AG04449 (cell line): ENCODE results near the gene ZNF362.

Experiments
- CTCF ChIA-PET: fragments of 350-600 bp; formaldehyde crosslinking; extraction: SDS; loops from one replicate; lab custom pipeline; 2021; ENCODE audit warnings: antibody characterized with exemption; lab: Yijun Ruan, JAX
- POLR2A ChIA-PET: fragments of 400-600, 350-600 bp; formaldehyde crosslinking; extraction: SDS; loops from one replicate; lab custom pipeline; 2020; ENCODE audit warnings: antibody characterized with exemption, inconsistent platforms; lab: Yijun Ruan, JAX
- DNase-seq: peaks from one replicate; pipeline ENCODE4 v3.0.0-alpha.2; 2010; ENCODE audit warnings: low read depth, low spot score
- H3K4me3 ChIP-seq: 2 replicates; pipeline ENCODE4 v1.5.1; 2011; ENCODE audit warnings: low read depth, mild to moderate bottlenecking, control low read depth, low read length
- TF ChIP-seq, protein P1 (sequence below): IDR thresholded peaks from one replicate; pipeline ENCODE4 v1.5.1; 2011; ENCODE audit warnings: mild to moderate bottlenecking, moderate library complexity, low read length, control low read depth, inconsistent platforms; ENCODE audit not compliant: insufficient read depth; ENCODE audit errors: missing control alignments

The ZNF362 gene

DNA sequence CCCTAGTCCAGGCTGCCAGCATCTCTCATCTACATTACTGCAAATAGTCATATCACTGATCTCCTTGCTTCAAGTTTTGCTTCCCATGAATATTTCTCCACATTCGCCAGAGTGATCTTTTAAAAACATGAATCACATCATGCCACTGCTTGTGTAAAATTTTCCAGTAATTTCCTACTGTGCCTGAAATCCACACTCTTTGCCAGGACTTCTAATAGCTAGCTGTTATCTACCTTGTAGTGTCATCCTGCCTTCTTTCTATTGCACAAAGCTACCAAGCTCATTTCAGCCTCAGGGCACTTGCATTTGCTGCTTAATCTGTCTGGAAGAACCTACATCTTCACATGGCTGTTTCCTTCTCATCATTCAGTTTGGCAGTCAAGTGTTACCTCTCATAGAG, 33.9 kb upstream of the ZNF362 start:
- ChIA-PET POLR2A (no interaction called here), CTCF (interaction anchor here (0.8 to 1.4 kb wide), 4 partner anchors 8 to 248 kb away, joined by 3 to 4 read pairs (median 3); no protein-coding TSS in a partner anchor)
- no peak for DNase-seq
- TF ChIP-seq, protein P1, sequence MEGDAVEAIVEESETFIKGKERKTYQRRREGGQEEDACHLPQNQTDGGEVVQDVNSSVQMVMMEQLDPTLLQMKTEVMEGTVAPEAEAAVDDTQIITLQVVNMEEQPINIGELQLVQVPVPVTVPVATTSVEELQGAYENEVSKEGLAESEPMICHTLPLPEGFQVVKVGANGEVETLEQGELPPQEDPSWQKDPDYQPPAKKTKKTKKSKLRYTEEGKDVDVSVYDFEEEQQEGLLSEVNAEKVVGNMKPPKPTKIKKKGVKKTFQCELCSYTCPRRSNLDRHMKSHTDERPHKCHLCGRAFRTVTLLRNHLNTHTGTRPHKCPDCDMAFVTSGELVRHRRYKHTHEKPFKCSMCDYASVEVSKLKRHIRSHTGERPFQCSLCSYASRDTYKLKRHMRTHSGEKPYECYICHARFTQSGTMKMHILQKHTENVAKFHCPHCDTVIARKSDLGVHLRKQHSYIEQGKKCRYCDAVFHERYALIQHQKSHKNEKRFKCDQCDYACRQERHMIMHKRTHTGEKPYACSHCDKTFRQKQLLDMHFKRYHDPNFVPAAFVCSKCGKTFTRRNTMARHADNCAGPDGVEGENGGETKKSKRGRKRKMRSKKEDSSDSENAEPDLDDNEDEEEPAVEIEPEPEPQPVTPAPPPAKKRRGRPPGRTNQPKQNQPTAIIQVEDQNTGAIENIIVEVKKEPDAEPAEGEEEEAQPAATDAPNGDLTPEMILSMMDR = no peak
- no peak overlapping the region for H3K4me3 ChIP-seq

- TF ChIP-seq, protein P1 = no peak
- no peak for DNase-seq
- POLR2A ChIA-PET = no interaction called here
- no peak overlapping the region for H3K4me3 ChIP-seq
- CTCF ChIA-PET = interaction anchor here (1.4 to 1.5 kb wide), 2 partner anchors 71 to 246 kb away, joined by 3 to 5 read pairs; no protein-coding TSS in a partner anchor
Observed at GRCh38 chr1:33224166-33224707, 32.1 kb upstream of the ZNF362 start.

DNA sequence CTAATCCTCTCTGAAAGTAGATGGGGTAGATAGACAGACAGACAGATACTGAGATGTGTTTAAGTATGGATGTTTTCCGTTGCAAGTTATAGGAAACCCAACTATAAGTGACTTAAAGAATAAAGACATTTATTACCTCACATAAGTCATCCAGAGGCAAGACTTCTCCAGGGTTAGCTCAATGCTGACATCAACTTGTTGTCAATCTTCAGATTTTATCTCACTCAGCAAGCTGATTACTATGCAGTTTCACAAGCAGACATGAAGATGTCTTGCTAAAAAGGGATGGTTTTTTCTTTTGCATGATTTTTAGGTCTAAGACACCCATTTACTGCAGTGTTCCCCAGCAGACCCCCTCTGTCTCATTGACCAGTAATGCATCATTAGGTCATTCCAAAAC, 30.7 kb upstream of the ZNF362 start:
- no peak overlapping the region for H3K4me3 ChIP-seq
- DNase-seq = no peak
- CTCF ChIA-PET = interaction anchor here (0.9 to 1.3 kb wide), 2 partner anchors 12 to 69 kb away, joined by 3 to 5 read pairs; no protein-coding TSS in a partner anchor
- TF ChIP-seq, protein P1 = no peak
- POLR2A ChIA-PET = no interaction called here

- DNase-seq = peak; percentile 80
- TF ChIP-seq, protein P1 = no peak
- ChIA-PET POLR2A (interaction anchor here (0.7 to 1.1 kb wide), 3 partner anchors 9 to 649 kb away, joined by 3 read pairs; no protein-coding TSS in a partner anchor), CTCF (interaction anchor here (0.7 to 1.9 kb wide), 5 partner anchors 9 to 242 kb away, joined by 3 to 8 read pairs (median 4); no protein-coding TSS in a partner anchor)
- H3K4me3 ChIP-seq = no peak overlapping the region
Observed at GRCh38 chr1:33228935-33229487, 27.3 kb upstream of the ZNF362 start.

- DNase-seq = no peak
Observed at GRCh38 chr1:33231166-33231565, 25.1 kb upstream of the ZNF362 start.

GRCh38 chr1:33232716-33233115, 23.6 kb upstream of the ZNF362 start:
- ChIA-PET POLR2A (no interaction called here), CTCF (no interaction called here)
- H3K4me3 ChIP-seq = no peak overlapping the region
- TF ChIP-seq, protein P1 = no peak
- DNase-seq = no peak

More at GRCh38 chr1:33231166-33231565, 25.1 kb upstream of the ZNF362 start:
- TF ChIP-seq, protein P1 = no peak
- CTCF ChIA-PET = interaction anchor here (0.9 to 1.4 kb wide), 2 partner anchors 9 to 13 kb away, joined by 3 read pairs; no protein-coding TSS in a partner anchor
- H3K4me3 ChIP-seq = no peak overlapping the region
- POLR2A ChIA-PET = no interaction called here
